ENCODE results near the gene SMAD5.

The SMAD5 gene

GRCh38 chr5:136157514-136157913, 24.9 kb downstream of the SMAD5 start:
- DNase-seq: no peak

DNA sequence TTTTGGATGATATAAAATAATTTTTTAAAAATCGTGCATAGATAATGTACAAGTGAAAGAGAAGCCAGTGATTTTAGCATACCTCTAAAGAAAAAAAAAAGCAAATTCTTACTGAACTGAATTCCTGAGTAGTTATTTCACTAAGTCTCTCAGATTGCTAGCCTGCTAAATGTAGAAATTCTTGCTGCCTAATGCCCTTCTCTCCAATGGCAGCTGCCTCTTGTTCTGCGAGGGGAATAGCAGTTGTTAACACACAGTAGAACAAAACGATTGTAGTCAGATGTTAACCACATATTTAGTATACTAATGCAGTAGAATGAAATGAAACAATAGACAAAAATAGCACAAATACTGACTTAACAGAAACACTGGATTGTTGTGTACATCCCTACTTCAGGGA, 26.8 kb downstream of the SMAD5 start:
- DNase-seq: no peak

GRCh38 chr5:136162008-136162407, 29.4 kb downstream of the SMAD5 start:
- no peak for DNase-seq

DNA sequence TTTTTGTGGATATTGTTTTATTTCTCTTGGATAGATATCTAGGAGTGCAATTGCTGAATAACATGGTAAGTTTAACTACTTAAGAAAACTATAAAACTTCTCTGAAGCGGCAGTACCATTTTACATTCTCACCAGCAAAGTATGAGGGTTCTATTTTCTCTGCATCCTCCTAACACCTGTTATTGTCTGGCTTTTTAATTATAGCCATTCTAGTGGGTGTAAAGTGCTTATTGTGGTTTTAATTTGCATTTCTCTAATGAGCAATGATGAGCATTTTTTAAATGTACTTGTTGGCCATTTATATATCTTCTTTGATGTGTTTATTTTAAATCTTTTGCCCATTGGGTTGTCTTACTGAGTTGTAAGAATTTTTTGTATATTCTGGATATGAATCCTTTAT, 31.6 kb downstream of the SMAD5 start:
- DNase-seq: no peak

DNA sequence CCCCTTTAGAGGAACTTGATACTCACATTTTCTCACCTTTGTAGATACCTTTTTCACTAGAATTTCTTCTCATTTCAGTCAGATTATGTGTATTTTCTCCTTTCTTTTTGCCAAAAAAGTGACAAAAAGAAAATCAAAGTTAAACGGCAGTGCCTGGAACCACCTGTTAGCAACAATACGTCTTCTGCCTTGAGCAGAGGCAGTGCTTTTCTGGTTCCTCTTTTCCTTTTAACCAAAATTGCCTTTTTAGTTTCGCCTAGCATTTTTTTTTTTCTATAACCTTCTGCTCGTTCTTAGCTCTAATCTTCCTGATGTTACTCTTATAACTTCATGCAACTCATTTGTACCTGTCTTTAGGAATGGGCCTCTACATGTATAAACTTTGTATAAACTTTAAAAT, 34.3 kb downstream of the SMAD5 start:
- DNase-seq: no peak

DNA sequence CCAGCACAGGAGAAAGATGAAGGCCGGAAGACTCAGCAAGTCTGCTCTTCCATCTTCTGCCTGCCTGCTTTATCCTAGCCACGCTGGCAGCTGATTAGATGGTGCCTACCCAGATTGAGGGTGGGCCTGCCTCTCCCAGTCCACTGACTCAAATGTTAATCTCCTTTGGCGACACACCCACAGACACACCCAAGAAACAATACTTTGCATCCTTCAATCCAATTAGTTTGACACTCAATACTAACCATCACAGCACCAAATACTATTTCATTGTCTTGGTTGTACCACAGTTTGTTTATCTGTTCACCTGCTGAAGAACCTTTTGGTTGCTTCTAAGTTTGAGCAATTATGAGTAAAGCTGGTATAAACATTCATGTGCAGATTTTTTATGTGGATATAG, 36.6 kb downstream of the SMAD5 start:
- no peak for DNase-seq

DNA sequence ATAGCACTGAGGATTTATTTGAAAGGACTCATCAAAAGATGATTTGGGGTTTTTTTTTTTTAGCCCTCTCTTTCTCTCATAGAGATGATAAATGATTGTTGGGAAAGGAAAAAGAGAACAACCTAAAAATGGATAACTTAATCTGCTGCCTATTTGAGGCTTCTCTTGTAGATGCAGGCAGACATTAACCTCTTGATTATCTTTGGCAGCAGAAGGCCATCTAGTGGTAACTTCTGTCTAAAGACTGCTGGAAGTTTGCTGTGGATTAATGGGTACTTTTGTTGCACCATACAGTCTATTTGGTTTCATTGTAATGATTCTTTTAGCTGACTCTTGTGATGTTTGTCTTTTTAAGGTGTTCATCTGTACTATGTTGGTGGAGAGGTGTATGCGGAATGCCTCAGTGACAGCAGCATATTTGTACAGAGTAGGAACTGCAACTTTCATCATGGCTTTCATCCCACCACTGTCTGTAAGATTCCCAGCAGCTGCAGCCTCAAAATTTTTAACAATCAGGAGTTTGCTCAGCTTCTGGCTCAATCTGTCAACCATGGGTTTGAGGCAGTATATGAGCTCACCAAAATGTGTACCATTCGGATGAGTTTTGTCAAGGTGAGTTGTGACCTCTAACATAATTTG, 41.5 kb downstream of the SMAD5 start:
- peak in 1 of 2 experiments; percentile 2 for DNase-seq

DNA sequence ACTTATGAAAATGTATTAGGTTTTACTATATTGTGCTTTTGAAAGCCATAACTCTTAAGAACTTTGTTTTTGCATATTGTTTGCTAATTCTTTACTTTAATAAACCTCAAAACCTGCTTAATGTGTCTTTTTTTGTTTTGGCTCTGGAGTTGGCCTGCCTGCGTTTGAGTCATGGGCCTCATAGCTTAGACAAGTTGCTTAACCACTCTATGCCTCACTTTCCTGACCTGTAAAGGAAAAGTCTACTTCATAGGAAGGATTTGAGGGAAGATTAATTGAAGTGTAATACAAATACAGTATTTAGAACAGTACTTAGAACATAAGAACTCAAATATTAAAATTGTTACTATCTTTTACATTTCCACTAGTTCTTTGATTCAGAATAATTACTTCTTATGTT, 50.0 kb downstream of the SMAD5 start:
- no peak for DNase-seq

GRCh38 chr5:136185974-136186665, 53.5 kb downstream of the SMAD5 start:
- no peak for DNase-seq

GRCh38 chr5:136186796-136187195, 54.2 kb downstream of the SMAD5 start:
- no peak for DNase-seq

GRCh38 chr5:136188859-136189258, 56.2 kb downstream of the SMAD5 start:
- no peak for DNase-seq

DNA sequence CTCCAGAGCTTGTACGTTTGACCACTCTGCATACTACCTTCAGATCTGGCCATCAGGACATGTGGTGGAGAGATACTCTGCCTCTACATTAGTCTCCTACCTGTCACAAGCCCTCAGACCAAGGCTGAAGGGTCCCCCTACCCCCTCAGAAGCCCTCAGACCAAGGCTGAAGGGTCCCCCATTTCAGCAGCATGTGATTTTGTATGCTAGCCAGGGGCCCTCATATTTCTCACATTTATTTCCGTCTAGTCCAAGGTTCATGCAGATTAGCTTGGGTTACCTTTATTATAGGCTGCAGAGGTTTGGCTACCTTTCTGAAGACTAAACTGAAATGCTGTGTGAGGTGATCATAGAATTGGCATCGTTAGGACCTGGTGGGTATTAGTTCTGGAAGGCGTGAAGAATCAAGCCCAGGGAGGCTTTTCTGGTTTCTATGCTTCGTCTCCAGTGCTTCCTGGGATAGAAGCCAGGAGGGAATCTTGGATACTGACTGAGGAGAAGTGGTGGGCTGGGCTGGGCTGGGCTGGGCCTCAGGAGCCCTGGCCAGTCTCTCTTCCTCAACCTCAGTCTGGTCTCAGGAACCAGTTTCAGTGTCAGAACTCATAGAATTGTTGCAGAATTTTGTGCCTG, 57.6 kb downstream of the SMAD5 start:
- DNase-seq: no peak

GRCh38 chr5:136190904-136191303, 58.3 kb downstream of the SMAD5 start:
- no peak for DNase-seq

DNA sequence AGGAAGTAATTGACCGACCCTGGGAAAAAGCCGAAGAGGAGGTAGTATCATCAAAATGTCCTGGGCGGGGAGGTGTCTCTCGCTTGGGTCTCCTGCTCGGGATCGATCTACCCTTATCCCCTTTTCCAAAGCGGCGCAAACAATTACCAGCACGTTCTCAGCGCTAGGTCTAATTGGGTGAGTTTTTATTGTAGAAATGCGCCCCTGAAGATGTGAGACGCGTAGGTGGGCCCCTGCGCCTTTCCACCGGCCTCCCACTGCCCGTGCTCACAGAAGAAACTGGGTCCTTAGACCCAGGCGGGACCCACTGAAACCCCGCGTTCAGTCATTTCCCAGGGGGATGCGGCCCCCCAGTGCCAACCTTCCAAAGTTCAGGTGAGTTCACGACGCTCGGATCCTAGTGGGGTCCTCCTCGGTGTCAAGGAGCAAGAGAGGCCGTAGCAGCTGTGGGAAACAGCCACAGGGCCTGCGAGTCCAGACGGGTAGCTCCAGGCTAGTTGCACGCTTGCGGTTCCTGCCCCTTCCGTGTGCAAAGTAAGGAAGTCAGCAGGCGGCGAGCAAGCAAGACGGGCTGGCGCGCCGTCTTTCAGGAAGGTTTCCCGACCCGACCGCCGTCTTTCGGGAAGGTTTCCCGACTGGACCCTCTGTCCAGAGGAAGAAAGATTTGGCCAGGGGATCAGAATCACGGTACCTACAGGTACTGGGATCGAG, 58.8 kb downstream of the SMAD5 start:
- no peak for DNase-seq

- no peak for DNase-seq
These were observed 59.4 kb downstream of the SMAD5 start for GRCh38 chr5:136192015-136192525.

DNA sequence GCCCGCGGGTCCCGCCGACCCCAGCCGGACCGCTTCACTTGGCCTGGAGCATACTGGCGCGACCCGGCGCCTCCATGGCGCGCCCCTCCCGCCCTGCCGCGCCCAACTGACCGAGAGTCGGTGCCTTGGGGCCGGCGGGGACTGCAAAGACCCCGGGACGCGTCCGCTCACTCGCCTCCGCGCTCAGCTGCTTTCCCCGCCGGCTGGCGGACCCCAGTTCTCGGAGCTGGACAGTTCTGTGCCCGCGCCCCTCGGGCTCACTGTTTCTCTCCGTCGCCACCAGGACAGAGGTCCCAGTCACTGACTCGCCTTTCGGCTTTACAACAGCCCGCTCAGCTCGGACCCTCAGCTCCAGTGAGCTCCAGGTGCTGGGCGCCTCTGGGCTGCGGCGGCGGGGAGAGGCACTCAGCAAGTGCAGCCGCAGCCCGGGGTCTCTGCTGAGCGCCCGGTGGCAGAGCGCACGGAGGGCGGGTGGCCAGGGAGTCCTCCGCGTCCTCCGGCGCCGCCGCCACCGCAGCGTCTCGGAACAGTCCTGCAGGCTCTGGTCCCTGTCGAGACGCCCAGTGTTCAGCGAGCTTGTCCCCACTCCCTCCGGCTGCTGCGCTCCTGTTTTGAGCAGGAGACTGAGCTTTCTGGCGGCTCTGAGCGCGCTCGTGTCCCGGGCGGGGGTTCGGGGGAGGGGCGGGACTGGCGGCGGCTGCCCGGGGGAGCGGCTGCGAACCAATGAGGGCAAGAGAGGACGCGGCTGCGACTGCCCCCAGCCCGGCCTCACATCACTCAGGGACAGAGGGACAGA, 60.1 kb downstream of the SMAD5 start, which contains the start of gene SMIM32:
Gene SMIM32 (minus strand): TSS at position 637 of the 796 bp plus-strand sequence. CDS start 638 bp downstream, outside the sequence.
- DNase-seq: peak in 1 of 2 experiments; percentile 29

DNA sequence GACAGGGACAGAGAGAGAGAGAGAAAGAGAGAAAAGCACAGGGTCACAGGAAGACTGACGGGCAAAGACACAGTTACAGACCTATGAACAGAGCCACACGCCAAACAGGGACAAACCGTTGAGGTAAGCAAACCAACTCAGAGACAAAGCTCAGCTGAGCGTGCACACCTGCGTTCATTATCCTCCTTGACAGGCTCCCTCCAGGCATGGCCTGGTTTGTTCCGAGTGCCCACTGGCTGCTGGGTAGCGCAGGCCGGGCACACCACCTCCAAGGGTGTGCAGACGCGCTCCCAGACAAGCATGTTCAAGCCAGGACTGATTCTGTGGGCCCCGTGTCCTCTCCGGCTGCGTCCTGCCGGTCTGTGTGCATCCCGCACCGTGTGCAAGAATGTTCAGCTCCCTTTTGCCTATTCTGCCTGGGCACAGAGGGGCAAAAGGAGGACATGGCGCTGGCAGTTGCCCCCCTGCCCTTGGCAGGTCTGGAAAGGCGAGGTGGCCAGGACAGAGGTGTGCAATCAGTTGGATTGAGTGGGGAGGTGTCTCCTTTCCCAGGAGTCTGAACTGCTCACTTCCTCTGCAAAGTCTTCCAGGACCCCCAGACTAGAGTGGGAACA, 60.8 kb downstream of the SMAD5 start:
- no peak for DNase-seq

- no peak for DNase-seq
These were observed 61.9 kb downstream of the SMAD5 start for GRCh38 chr5:136194576-136194975.

- peak in 1 of 2 experiments; percentile 44 for DNase-seq
These were observed 63.6 kb downstream of the SMAD5 start for GRCh38 chr5:136195971-136196820.

- no peak for DNase-seq
These were observed 65.0 kb downstream of the SMAD5 start for GRCh38 chr5:136197462-136198142.
